SU-DHL-6 (cell line): ENCODE results near the gene PDGFRA.

ENCODE experiments used
- H2AFZ ChIP-seq: fragments of 200-600 bp; sonication (generic); 2 replicates; pipeline ENCODE4 v1.6.1; 2014; ENCODE audit warnings: low read depth, mild to moderate bottlenecking, moderate library complexity, mixed read lengths, antibody characterized with exemption, low read length; ENCODE audit not compliant: severe bottlenecking
- H3F3A ChIP-seq: fragments of 200-600 bp; shearing (Covaris generic); 2 replicates; pipeline ENCODE4 v1.6.0; 2016; ENCODE audit warnings: antibody characterized with exemption, mild to moderate bottlenecking; ENCODE audit not compliant: insufficient read depth
- H3K27ac ChIP-seq: fragments of 200-600 bp; sonication (generic); 2 replicates; pipeline ENCODE4 v1.5.1; 2016; ENCODE audit warnings: low read depth, mild to moderate bottlenecking, low read length, moderate library complexity, mixed read lengths
- H3K27me3 ChIP-seq: fragments of 200-600 bp; sonication (generic), shearing (Covaris generic); 2 replicates; pipeline ENCODE4 v1.6.0; 2014; ENCODE audit warnings: mild to moderate bottlenecking, low read length
- H3K36me3 ChIP-seq: fragments of 200-600 bp; sonication (generic); 2 replicates; pipeline ENCODE4 v1.6.1; 2014; ENCODE audit warnings: mild to moderate bottlenecking, low read length, mixed read lengths
- H3K4me2 ChIP-seq: fragments of 300-600, 200-600 bp; shearing (Covaris generic), sonication (generic); 2 replicates; pipeline ENCODE4 v1.6.0; 2014; ENCODE audit warnings: low read length, low read depth, mild to moderate bottlenecking; ENCODE audit not compliant: poor library complexity, severe bottlenecking
- H3K4me3 ChIP-seq: fragments of 200-600 bp; sonication (generic); 2 replicates; pipeline ENCODE4 v1.5.1; 2014; ENCODE audit warnings: antibody characterized with exemption, low read length, mild to moderate bottlenecking, mixed read lengths; ENCODE audit not compliant: insufficient read depth, poor library complexity, severe bottlenecking
- H3K79me2 ChIP-seq: fragments of 200-600 bp; sonication (generic); 2 replicates; pipeline ENCODE4 v1.6.1; 2014; ENCODE audit warnings: mild to moderate bottlenecking, low read length, moderate library complexity; ENCODE audit not compliant: insufficient read depth
- H3K9ac ChIP-seq: fragments of 200-600 bp; sonication (generic); 2 replicates; pipeline ENCODE4 v1.7.0; 2014; ENCODE audit warnings: mild to moderate bottlenecking, low read length
- H3K9me2 ChIP-seq: fragments of 200-600 bp; sonication (generic); replicated peaks from 2 replicates; pipeline ENCODE4 v1.6.1; 2014; ENCODE audit warnings: low read length; ENCODE audit not compliant: insufficient read depth
- H3K9me3 ChIP-seq: fragments of 200-600 bp; sonication (generic); 2 replicates; pipeline ENCODE4 v1.6.1; 2014; ENCODE audit warnings: low read length, mixed read lengths; ENCODE audit not compliant: insufficient read depth
- H4K20me1 ChIP-seq: fragments of 200-600 bp; sonication (generic); 2 replicates; pipeline ENCODE4 v1.6.1; 2014; ENCODE audit warnings: low read depth, mild to moderate bottlenecking, antibody characterized with exemption, low read length, moderate library complexity, mixed read lengths
- CTCF ChIP-seq: fragments of 200-600 bp; sonication (generic); IDR thresholded peaks from one replicate; pipeline ENCODE4 v1.5.1; 2017; ENCODE audit warnings: antibody characterized with exemption, mild to moderate bottlenecking, low read length, moderate library complexity; ENCODE audit not compliant: insufficient read depth, poor library complexity, severe bottlenecking
- EZH2phosphoT487 ChIP-seq: fragments of 200-600 bp; sonication (generic), shearing (Covaris generic); conservative IDR thresholded peaks from 2 replicates; pipeline ENCODE4 v1.6.1; 2018; ENCODE audit warnings: mild to moderate bottlenecking, antibody characterized with exemption, low read length, moderate library complexity, mixed read lengths

The PDGFRA gene

GRCh38 chr4:54227256-54228055 lies 1.6 kb upstream of the PDGFRA start:
- Histone ChIP-seq H3K9me3 (no peaks in the 10 kb centered on the region), H4K20me1 (no peaks in the 10 kb centered on the region), H3K9me2 (no peaks in the 10 kb centered on the region), H3K9ac (no peak overlapping the region), H3F3A (no peaks in the 10 kb centered on the region), H3K4me3 (no peak overlapping the region), H2AFZ (no peak overlapping the region), H3K4me2 (peak overlapping the region; percentile 35), H3K27ac (no peak overlapping the region), H3K79me2 (no peaks in the 10 kb centered on the region), H3K27me3 (no peaks in the 10 kb centered on the region), H3K36me3 (no peaks in the 10 kb centered on the region)
- TF ChIP-seq EZH2phosphoT487 (no peak), CTCF (no peak)

- H3F3A ChIP-seq: no peaks in the 10 kb centered on the region
- peak overlapping the region; percentile 35 for H3K4me2 ChIP-seq
- H3K9ac ChIP-seq: no peak overlapping the region
- H3K9me2 ChIP-seq: no peaks in the 10 kb centered on the region
- no peaks in the 10 kb centered on the region for H3K36me3 ChIP-seq
- H3K4me3 ChIP-seq: no peak overlapping the region
- H3K27me3 ChIP-seq: no peaks in the 10 kb centered on the region
- no peak overlapping the region for H3K27ac ChIP-seq
- no peak overlapping the region for H2AFZ ChIP-seq
- no peaks in the 10 kb centered on the region for H4K20me1 ChIP-seq
- no peaks in the 10 kb centered on the region for H3K9me3 ChIP-seq
- no peaks in the 10 kb centered on the region for H3K79me2 ChIP-seq
- TF ChIP-seq CTCF (peak; percentile 16), EZH2phosphoT487 (no peak)
These were observed 1.0 kb upstream of the PDGFRA start for GRCh38 chr4:54228056-54228527.

- no peak overlapping the region for H2AFZ ChIP-seq
- no peak overlapping the region for H3K9ac ChIP-seq
- no peaks in the 10 kb centered on the region for H3F3A ChIP-seq
- no peaks in the 10 kb centered on the region for H3K36me3 ChIP-seq
- no peaks in the 10 kb centered on the region for H3K27me3 ChIP-seq
- no peaks in the 10 kb centered on the region for H4K20me1 ChIP-seq
- no peaks in the 10 kb centered on the region for H3K9me2 ChIP-seq
- H3K79me2 ChIP-seq: no peaks in the 10 kb centered on the region
- no peaks in the 10 kb centered on the region for H3K9me3 ChIP-seq
- no peak overlapping the region for H3K27ac ChIP-seq
- peak overlapping the region; percentile 35 for H3K4me2 ChIP-seq
- no peak overlapping the region for H3K4me3 ChIP-seq
- TF ChIP-seq EZH2phosphoT487 (no peak), CTCF (no peak)
These were observed 547 bp upstream of the PDGFRA start for GRCh38 chr4:54228546-54228945.
